Measurements from ENCODE around the gene LYST.
A peak's percentile ranks its signal among the peaks of the same experiment; 100 is the strongest.
"Not testable (repeated sequence)": the region's sequence is repeated elsewhere in the genome, so short reads cannot be mapped to it uniquely, and the experiment has no call there.

The LYST gene

GRCh38 chr1:235644693-235645305, 221.9 kb downstream of the LYST start:
- H3K9me3 ChIP-seq (ENCODE audit: control insufficient read depth, insufficient read depth, low read length): no peaks in the 10 kb centered on the region
- no peak overlapping the region for H3K9ac ChIP-seq (ENCODE audit: low read depth, low read length)
- H3K36me3 ChIP-seq (ENCODE audit: control insufficient read depth, insufficient read depth, low read length): no peaks in the 10 kb centered on the region
- no peaks in the 10 kb centered on the region; the same call in none of the 2 replicates for H3K27me3 ChIP-seq (ENCODE audit: control insufficient read depth, insufficient read depth, low read length)
- H3K4me1 ChIP-seq (ENCODE audit: control insufficient read depth, insufficient read depth, low read length): peaks cover 31% of the 10 kb centered on the region
- H3K4me3 ChIP-seq (ENCODE audit: low read depth, low read length): no peak overlapping the region
- H3K27ac ChIP-seq (ENCODE audit: low read depth, low read length): no peak overlapping the region

- Histone ChIP-seq H3K4me1 (ENCODE audit: control insufficient read depth, insufficient read depth, low read length) (peaks cover 31% of the 10 kb centered on the region), H3K27ac (ENCODE audit: low read depth, low read length) (no peak overlapping the region)
Observed at GRCh38 chr1:235643837-235644692, 222.6 kb downstream of the LYST start.

GRCh38 chr1:235642943-235643371, 223.7 kb downstream of the LYST start:
- no peak overlapping the region for H3K4me3 ChIP-seq (ENCODE audit: low read depth, low read length)
- H3K9me3 ChIP-seq (ENCODE audit: control insufficient read depth, insufficient read depth, low read length): no peaks in the 10 kb centered on the region
- peaks cover 27% of the 10 kb centered on the region for H3K4me1 ChIP-seq (ENCODE audit: control insufficient read depth, insufficient read depth, low read length)
- no peak overlapping the region for H3K9ac ChIP-seq (ENCODE audit: low read depth, low read length)
- H3K27me3 ChIP-seq (ENCODE audit: control insufficient read depth, insufficient read depth, low read length): no peaks in the 10 kb centered on the region; the same call in 1 of the 2 replicates
- peak overlapping the region; percentile 56 for H3K27ac ChIP-seq (ENCODE audit: low read depth, low read length)
- H3K36me3 ChIP-seq (ENCODE audit: control insufficient read depth, insufficient read depth, low read length): no peaks in the 10 kb centered on the region

More at GRCh38 chr1:235643837-235644692, 222.6 kb downstream of the LYST start:
- Histone ChIP-seq H3K4me3 (ENCODE audit: low read depth, low read length) (no peak overlapping the region), H3K9ac (ENCODE audit: low read depth, low read length) (no peak overlapping the region), H3K27me3 (ENCODE audit: control insufficient read depth, insufficient read depth, low read length) (no peaks in the 10 kb centered on the region; the same call in none of the 2 replicates), H3K9me3 (ENCODE audit: control insufficient read depth, insufficient read depth, low read length) (no peaks in the 10 kb centered on the region), H3K36me3 (ENCODE audit: control insufficient read depth, insufficient read depth, low read length) (no peaks in the 10 kb centered on the region)

- peak overlapping the region; percentile 65 for H3K27ac ChIP-seq (ENCODE audit: low read depth, low read length)
Observed at GRCh38 chr1:235642011-235642942, 224.4 kb downstream of the LYST start.

GRCh38 chr1:235640580-235640979, 226.1 kb downstream of the LYST start:
- no peaks in the 10 kb centered on the region for H3K27me3 ChIP-seq (ENCODE audit: control insufficient read depth, insufficient read depth, low read length)
- no peaks in the 10 kb centered on the region for H3K9me3 ChIP-seq (ENCODE audit: control insufficient read depth, insufficient read depth, low read length)
- H3K36me3 ChIP-seq (ENCODE audit: control insufficient read depth, insufficient read depth, low read length): no peaks in the 10 kb centered on the region
- no peak overlapping the region for H3K9ac ChIP-seq (ENCODE audit: low read depth, low read length)
- no peak overlapping the region for H3K4me3 ChIP-seq (ENCODE audit: low read depth, low read length)
- H3K27ac ChIP-seq (ENCODE audit: low read depth, low read length): no peak overlapping the region
- peaks cover 26% of the 10 kb centered on the region for H3K4me1 ChIP-seq (ENCODE audit: control insufficient read depth, insufficient read depth, low read length)

More at GRCh38 chr1:235642011-235642942, 224.4 kb downstream of the LYST start:
- peaks cover 26% of the 10 kb centered on the region for H3K4me1 ChIP-seq (ENCODE audit: control insufficient read depth, insufficient read depth, low read length)
- no peaks in the 10 kb centered on the region; the same call in 1 of the 2 replicates for H3K27me3 ChIP-seq (ENCODE audit: control insufficient read depth, insufficient read depth, low read length)
- H3K9me3 ChIP-seq (ENCODE audit: control insufficient read depth, insufficient read depth, low read length): no peaks in the 10 kb centered on the region
- H3K9ac ChIP-seq (ENCODE audit: low read depth, low read length): no peak overlapping the region
- H3K4me3 ChIP-seq (ENCODE audit: low read depth, low read length): no peak overlapping the region
- H3K36me3 ChIP-seq (ENCODE audit: control insufficient read depth, insufficient read depth, low read length): no peaks in the 10 kb centered on the region

- H3K4me1 ChIP-seq (ENCODE audit: control insufficient read depth, insufficient read depth, low read length): peaks cover 24% of the 10 kb centered on the region
- H3K9me3 ChIP-seq (ENCODE audit: control insufficient read depth, insufficient read depth, low read length): no peaks in the 10 kb centered on the region
- no peaks in the 10 kb centered on the region for H3K27me3 ChIP-seq (ENCODE audit: control insufficient read depth, insufficient read depth, low read length)
- H3K36me3 ChIP-seq (ENCODE audit: control insufficient read depth, insufficient read depth, low read length): no peaks in the 10 kb centered on the region
- H3K27ac ChIP-seq (ENCODE audit: low read depth, low read length): no peak overlapping the region
- no peak overlapping the region for H3K4me3 ChIP-seq (ENCODE audit: low read depth, low read length)
- H3K9ac ChIP-seq (ENCODE audit: low read depth, low read length): no peak overlapping the region
Observed at GRCh38 chr1:235639226-235640205, 227.2 kb downstream of the LYST start.

GRCh38 chr1:235638612-235639011, 228.1 kb downstream of the LYST start:
- peaks cover 19% of the 10 kb centered on the region for H3K4me1 ChIP-seq (ENCODE audit: control insufficient read depth, insufficient read depth, low read length)
- not testable (repeated sequence) for H3K36me3 ChIP-seq (ENCODE audit: control insufficient read depth, insufficient read depth, low read length); H3K27me3 ChIP-seq (ENCODE audit: control insufficient read depth, insufficient read depth, low read length); H3K4me3 ChIP-seq (ENCODE audit: low read depth, low read length); H3K27ac ChIP-seq (ENCODE audit: low read depth, low read length); H3K9ac ChIP-seq (ENCODE audit: low read depth, low read length); H3K9me3 ChIP-seq (ENCODE audit: control insufficient read depth, insufficient read depth, low read length)

- H3K9me3 ChIP-seq (ENCODE audit: control insufficient read depth, insufficient read depth, low read length): no peaks in the 10 kb centered on the region
- H3K9ac ChIP-seq (ENCODE audit: low read depth, low read length): no peak overlapping the region
- no peaks in the 10 kb centered on the region for H3K36me3 ChIP-seq (ENCODE audit: control insufficient read depth, insufficient read depth, low read length)
- H3K4me1 ChIP-seq (ENCODE audit: control insufficient read depth, insufficient read depth, low read length): peaks cover 16% of the 10 kb centered on the region
- H3K27ac ChIP-seq (ENCODE audit: low read depth, low read length): no peak overlapping the region
- no peak overlapping the region for H3K4me3 ChIP-seq (ENCODE audit: low read depth, low read length)
- H3K27me3 ChIP-seq (ENCODE audit: control insufficient read depth, insufficient read depth, low read length): no peaks in the 10 kb centered on the region
Observed at GRCh38 chr1:235637756-235638534, 228.8 kb downstream of the LYST start.

GRCh38 chr1:235635938-235636662, 230.6 kb downstream of the LYST start:
- H3K27me3 ChIP-seq (ENCODE audit: control insufficient read depth, insufficient read depth, low read length): no peaks in the 10 kb centered on the region
- H3K9me3 ChIP-seq (ENCODE audit: control insufficient read depth, insufficient read depth, low read length): no peaks in the 10 kb centered on the region
- no peak overlapping the region for H3K27ac ChIP-seq (ENCODE audit: low read depth, low read length)
- H3K4me1 ChIP-seq (ENCODE audit: control insufficient read depth, insufficient read depth, low read length): peaks cover 9% of the 10 kb centered on the region
- H3K4me3 ChIP-seq (ENCODE audit: low read depth, low read length): no peak overlapping the region
- H3K9ac ChIP-seq (ENCODE audit: low read depth, low read length): no peak overlapping the region
- no peaks in the 10 kb centered on the region for H3K36me3 ChIP-seq (ENCODE audit: control insufficient read depth, insufficient read depth, low read length)
